HEK293T (cell line): ENCODE data around the gene NEIL1.
"Not testable (repeated sequence)": the region's sequence is repeated elsewhere in the genome, so short reads cannot be mapped to it uniquely, and the experiment has no call there.

Source experiments
- CTCF ChIA-PET: fragments of 350-600 bp; formaldehyde crosslinking; extraction: SDS; loops from one replicate; lab custom pipeline; 2021; ENCODE audit warnings: antibody characterized with exemption, inconsistent platforms; lab: Yijun Ruan, JAX
- POLR2A ChIA-PET: fragments of 350-600 bp; formaldehyde crosslinking; extraction: SDS; loops from one replicate; lab custom pipeline; 2020; ENCODE audit warnings: antibody characterized with exemption, inconsistent platforms; lab: Yijun Ruan, JAX
- DNase-seq: peaks from one replicate; pipeline ENCODE4 v3.0.0; 2012; ENCODE audit warnings: mixed read lengths; ENCODE audit errors: extremely low spot score
- ARNT ChIP-seq: fragments of 450-650 bp; IDR thresholded peaks from 2 replicates; pipeline ENCODE4 v1.6.1; 2017; ENCODE audit warnings: mild to moderate bottlenecking
- BHLHE40 ChIP-seq: fragments of 450-650 bp; IDR thresholded peaks from 2 replicates; pipeline ENCODE4 v1.6.1; 2016; ENCODE audit warnings: mild to moderate bottlenecking, moderate library complexity, borderline replicate concordance
- CTBP1 ChIP-seq: fragments of 450-650 bp; IDR thresholded peaks from 2 replicates; pipeline ENCODE4 v1.6.1; 2016; ENCODE audit warnings: borderline replicate concordance
- ELF4 ChIP-seq: fragments of 450-650 bp; IDR thresholded peaks from 2 replicates; pipeline ENCODE4 v1.6.1; 2017; ENCODE audit warnings: antibody characterized with exemption
- FOXA1 ChIP-seq: fragments of 450-650 bp; IDR thresholded peaks from 2 replicates; pipeline ENCODE4 v1.6.1; 2016; ENCODE audit warnings: mild to moderate bottlenecking
- FOXK2 ChIP-seq: fragments of 450-650 bp; IDR thresholded peaks from 2 replicates; pipeline ENCODE4 v1.6.1; 2016; ENCODE audit warnings: mild to moderate bottlenecking
- FOXM1 ChIP-seq: fragments of 450-650 bp; IDR thresholded peaks from 2 replicates; pipeline ENCODE4 v1.6.1; 2017; ENCODE audit warnings: mild to moderate bottlenecking, borderline replicate concordance
- HDGF ChIP-seq: fragments of 450-650 bp; IDR thresholded peaks from 2 replicates; pipeline ENCODE4 v1.6.1; 2017; ENCODE audit warnings: antibody characterized with exemption, borderline replicate concordance
- L3MBTL2 ChIP-seq: fragments of 450-650 bp; conservative IDR thresholded peaks from 2 replicates; pipeline ENCODE4 v1.6.1; 2016; ENCODE audit warnings: mild to moderate bottlenecking
- LEF1 ChIP-seq: fragments of 450-650 bp; IDR thresholded peaks from 2 replicates; pipeline ENCODE4 v1.6.1; 2017; ENCODE audit warnings: mild to moderate bottlenecking, borderline replicate concordance
- NFRKB ChIP-seq: fragments of 450-650 bp; IDR thresholded peaks from 2 replicates; pipeline ENCODE4 v1.6.1; 2016; ENCODE audit warnings: mild to moderate bottlenecking, moderate library complexity
- PKNOX1 ChIP-seq: fragments of 450-650 bp; IDR thresholded peaks from 2 replicates; pipeline ENCODE4 v1.6.1; 2016
- SP1 ChIP-seq: fragments of 450-650 bp; IDR thresholded peaks from 2 replicates; pipeline ENCODE4 v1.6.1; 2017
- SUZ12 ChIP-seq: fragments of 450-650 bp; IDR thresholded peaks from 2 replicates; pipeline ENCODE4 v1.6.1; 2016; ENCODE audit warnings: mild to moderate bottlenecking
- TARDBP ChIP-seq: fragments of 450-650 bp; IDR thresholded peaks from 2 replicates; pipeline ENCODE4 v1.6.1; 2016
- ZNF384 ChIP-seq: fragments of 450-650 bp; IDR thresholded peaks from 2 replicates; pipeline ENCODE4 v1.6.1; 2016

Gene NEIL1

GRCh38 chr15:75307778-75308390 lies 39.0 kb upstream of the NEIL1 start:
- peak; percentile 81 for DNase-seq
- TF ChIP-seq CTBP1 = no peak
- ChIA-PET POLR2A (interaction anchor here (0.6 to 1.0 kb wide), 4 partner anchors 28 to 351 kb away, joined by 3 to 4 read pairs (median 3); partner anchors contain the start of genes C15orf39, COMMD4, PPCDC and RPP25), CTCF (interaction anchor here (0.7 to 2.3 kb wide), 5 partner anchors 8 to 361 kb away, joined by 3 to 7 read pairs (median 3); no protein-coding TSS in a partner anchor)

- POLR2A ChIA-PET = no interaction called here
- no peak for DNase-seq
- CTCF ChIA-PET = no interaction called here
- TF ChIP-seq CTBP1 (no peak), FOXM1 (no peak), HDGF (no peak), ZNF384 (no peak), ARNT (no peak), L3MBTL2 (no peak), BHLHE40 (no peak), NFRKB (no peak), SP1 (no peak), FOXA1 (no peak), PKNOX1 (no peak), TARDBP (no peak), LEF1 (no peak), FOXK2 (no peak), SUZ12 (no peak), ELF4 (no peak)
Observed at GRCh38 chr15:75309711-75310110, 37.1 kb upstream of the NEIL1 start.

- CTCF ChIA-PET, DNase-seq, POLR2A ChIA-PET: not testable (repeated sequence)
Observed at GRCh38 chr15:75312548-75312947, 34.3 kb upstream of the NEIL1 start.

- POLR2A ChIA-PET = no interaction called here
Observed at GRCh38 chr15:75313116-75313845, 33.6 kb upstream of the NEIL1 start.

GRCh38 chr15:75314552-75315290 lies 32.1 kb upstream of the NEIL1 start:
- ChIA-PET POLR2A (no interaction called here), CTCF (no interaction called here)
- DNase-seq = no peak
- TF ChIP-seq CTBP1 (no peak), TARDBP (no peak), ELF4 (no peak), ARNT (no peak), HDGF (no peak), FOXA1 (no peak), BHLHE40 (no peak)

More at GRCh38 chr15:75313116-75313845, 33.6 kb upstream of the NEIL1 start:
- no peak for DNase-seq
- CTCF ChIA-PET = no interaction called here
- TF ChIP-seq L3MBTL2 = no peak
- TF ChIP-seq CTBP1 = no peak
- no peak for TF ChIP-seq ARNT
- TF ChIP-seq ELF4 = no peak
- TF ChIP-seq TARDBP = no peak
- no peak for TF ChIP-seq BHLHE40
- TF ChIP-seq ZNF384 = no peak
- TF ChIP-seq PKNOX1 = no peak
- TF ChIP-seq HDGF = no peak
- TF ChIP-seq FOXA1 = no peak
- TF ChIP-seq FOXM1 = no peak
- TF ChIP-seq SP1 = no peak
- TF ChIP-seq FOXK2 = no peak
- no peak for TF ChIP-seq NFRKB
- TF ChIP-seq LEF1 = no peak
- no peak for TF ChIP-seq SUZ12

- CTCF ChIA-PET = interaction anchor here (1.7 kb wide), 1 partner anchor 10 kb away, joined by 4 read pairs; no protein-coding TSS in a partner anchor
- POLR2A ChIA-PET = not testable (repeated sequence)
Observed at GRCh38 chr15:75319231-75319897, 27.5 kb upstream of the NEIL1 start.

GRCh38 chr15:75321711-75322110 lies 25.1 kb upstream of the NEIL1 start:
- no peak for TF ChIP-seq SP1
- no peak for TF ChIP-seq NFRKB
- no peak for TF ChIP-seq BHLHE40
- no peak for TF ChIP-seq LEF1
- TF ChIP-seq TARDBP = no peak
- TF ChIP-seq FOXA1 = no peak
- TF ChIP-seq FOXM1 = no peak
- TF ChIP-seq ELF4 = no peak
- ChIA-PET POLR2A (interaction anchor here (1.4 kb wide), 1 partner anchor 47 kb away, joined by 4 read pairs; the partner anchor contains the start of gene MAN2C1), CTCF (no interaction called here)
- no peak for DNase-seq

More at GRCh38 chr15:75319231-75319897, 27.5 kb upstream of the NEIL1 start:
- not testable (repeated sequence) for DNase-seq
